OCI-LY1 (cell line): ENCODE data around the gene ZFPM1.

Experiments used
- CTCF ChIP-seq: fragments of 200-600 bp; sonication (generic), shearing (Covaris generic); IDR thresholded peaks from 2 replicates; pipeline ENCODE4 v1.5.1; 2017; ENCODE audit warnings: mild to moderate bottlenecking, antibody characterized with exemption, low read length, moderate library complexity, mixed read lengths
- EZH2 ChIP-seq: fragments of 200-600 bp; sonication (generic), shearing (Covaris generic); IDR thresholded peaks from 2 replicates; pipeline ENCODE4 v1.8.0; 2017; ENCODE audit warnings: borderline replicate concordance, mixed run types, mild to moderate bottlenecking, antibody characterized with exemption, low read length, moderate library complexity, mixed read lengths

DNA sequence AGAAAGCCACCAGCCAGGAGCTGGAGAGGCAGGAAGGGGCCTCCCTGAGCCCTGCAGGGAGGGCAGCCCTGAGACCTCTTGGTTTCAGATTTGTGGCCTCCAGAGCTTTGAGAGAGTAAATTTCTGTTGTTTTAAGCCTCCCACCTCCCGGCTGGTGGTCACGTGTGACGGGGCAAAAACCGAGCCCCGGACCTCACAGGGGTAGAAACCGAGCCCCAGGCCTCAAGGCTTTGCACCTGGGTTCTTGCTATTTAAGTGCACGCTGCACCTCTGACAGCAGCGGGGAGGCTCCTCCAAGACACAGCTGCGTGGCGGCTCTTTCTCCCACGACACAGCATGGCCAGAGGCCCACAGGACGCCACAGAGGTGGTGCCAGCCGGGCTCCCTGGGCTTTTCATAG is 99.7 kb downstream of the ZFPM1 start:
- TF ChIP-seq CTCF: no peak
- TF ChIP-seq EZH2: no peak
